HEK293 (cell line): ENCODE measurements around the gene OR7C1.
"Not testable (repeated sequence)": the region's sequence is repeated elsewhere in the genome, so short reads cannot be mapped to it uniquely, and the experiment has no call there.

Experiments used
- CTCF ChIA-PET: fragments of 350-600 bp; formaldehyde crosslinking; extraction: SDS; loops from one replicate; lab custom pipeline; 2021; ENCODE audit warnings: antibody characterized with exemption; lab: Yijun Ruan, JAX
- POLR2A ChIA-PET: fragments of 300-600 bp; formaldehyde crosslinking; extraction: SDS; loops from one replicate; lab custom pipeline; 2020; ENCODE audit warnings: antibody characterized with exemption, inconsistent platforms; lab: Yijun Ruan, JAX
- H3K27ac ChIP-seq: fragments of 200-500 bp; sonication (Bioruptor generic); 2 replicates; pipeline ENCODE4 v1.5.1; 2014; ENCODE audit warnings: low read depth, low read length, control low read depth, inconsistent platforms; ENCODE audit errors: extremely low read depth
- H3K36me3 ChIP-seq, 2 experiments: fragments of 200-500 bp in 1 of 2; sonication (Bioruptor generic) in 1 of 2; 1 replicate in 1 of 2; 2 replicates in 1 of 2; pipeline ENCODE4 v1.5.1; 2014 to 2017; ENCODE audit warnings: inconsistent platforms in 2 of 2, low read length in 2 of 2; ENCODE audit not compliant: control insufficient read depth in 2 of 2, insufficient read depth in 1 of 2
- H3K4me1 ChIP-seq: fragments of 200-500 bp; sonication (Bioruptor generic); 2 replicates; pipeline ENCODE4 v1.5.1; 2014; ENCODE audit warnings: mild to moderate bottlenecking, low read length, inconsistent platforms; ENCODE audit not compliant: control insufficient read depth, insufficient read depth
- H3K4me3 ChIP-seq: 2 replicates; pipeline ENCODE4 v1.5.1; 2011; ENCODE audit warnings: low read depth, mild to moderate bottlenecking, control low read depth, low read length, moderate library complexity
- H3K9me3 ChIP-seq: fragments of 200-500 bp; sonication (Bioruptor generic); 2 replicates; pipeline ENCODE4 v1.5.1; 2014; ENCODE audit warnings: low read depth, low read length, inconsistent platforms; ENCODE audit not compliant: control insufficient read depth, insufficient read depth
- AEBP2 ChIP-seq: fragments of 450-650 bp; formaldehyde crosslinking; IDR thresholded peaks from 2 replicates; pipeline ENCODE4 v1.5.1; 2016; ENCODE audit warnings: missing biosample characterization, missing genetic modification characterization, borderline replicate concordance
- BCL6B ChIP-seq: fragments of 450-650 bp; formaldehyde crosslinking; IDR thresholded peaks from 2 replicates; pipeline ENCODE4 v1.5.1; 2017; ENCODE audit warnings: missing biosample characterization, missing genetic modification characterization
- GLIS2 ChIP-seq: fragments of 450-650 bp; formaldehyde crosslinking; IDR thresholded peaks from 2 replicates; pipeline ENCODE4 v1.5.1; 2016; ENCODE audit warnings: missing biosample characterization, missing genetic modification characterization
- KLF10 ChIP-seq: fragments of 450-650 bp; IDR thresholded peaks from 2 replicates; pipeline ENCODE4 v1.5.1; 2018; ENCODE audit warnings: missing biosample characterization, mild to moderate bottlenecking, missing genetic modification characterization
- PRDM6 ChIP-seq: fragments of 450-650 bp; formaldehyde crosslinking; IDR thresholded peaks from 2 replicates; pipeline ENCODE4 v1.5.1; 2017; ENCODE audit warnings: missing biosample characterization, missing genetic modification characterization
- SP3 ChIP-seq: fragments of 450-650 bp; formaldehyde crosslinking; IDR thresholded peaks from 2 replicates; pipeline ENCODE4 v1.5.1; 2016; ENCODE audit warnings: missing biosample characterization, missing genetic modification characterization
- ZBTB21 ChIP-seq: fragments of 450-650 bp; formaldehyde crosslinking; IDR thresholded peaks from 2 replicates; pipeline ENCODE4 v1.5.1; 2017; ENCODE audit warnings: missing biosample characterization, missing genetic modification characterization
- ZNF133 ChIP-seq: fragments of 450-650 bp; formaldehyde crosslinking; IDR thresholded peaks from 2 replicates; pipeline ENCODE4 v1.5.1; 2016; ENCODE audit warnings: missing biosample characterization, missing genetic modification characterization
- ZNF140 ChIP-seq: fragments of 450-650 bp; formaldehyde crosslinking; IDR thresholded peaks from 2 replicates; pipeline ENCODE4 v1.5.1; 2016; ENCODE audit warnings: missing biosample characterization, missing genetic modification characterization
- ZNF146 ChIP-seq: fragments of 450-650 bp; formaldehyde crosslinking; IDR thresholded peaks from 2 replicates; pipeline ENCODE4 v1.5.1; 2016; ENCODE audit warnings: missing biosample characterization, missing genetic modification characterization
- ZNF18 ChIP-seq: fragments of 450-650 bp; formaldehyde crosslinking; IDR thresholded peaks from 2 replicates; pipeline ENCODE4 v1.5.1; 2016; ENCODE audit warnings: missing biosample characterization, missing genetic modification characterization
- ZNF2 ChIP-seq: fragments of 450-650 bp; formaldehyde crosslinking; IDR thresholded peaks from 2 replicates; pipeline ENCODE4 v1.5.1; 2016; ENCODE audit warnings: missing biosample characterization, missing genetic modification characterization
- ZNF223 ChIP-seq: fragments of 450-650 bp; formaldehyde crosslinking; IDR thresholded peaks from 2 replicates; pipeline ENCODE4 v1.5.1; 2016; ENCODE audit warnings: missing biosample characterization, missing genetic modification characterization
- ZNF239 ChIP-seq: fragments of 450-650 bp; formaldehyde crosslinking; IDR thresholded peaks from 2 replicates; pipeline ENCODE4 v1.5.1; 2016; ENCODE audit warnings: missing biosample characterization, missing genetic modification characterization
- ZNF302 ChIP-seq: fragments of 450-650 bp; formaldehyde crosslinking; IDR thresholded peaks from 2 replicates; pipeline ENCODE4 v1.5.1; 2016; ENCODE audit warnings: missing biosample characterization, missing genetic modification characterization, low read depth
- ZNF324 ChIP-seq: fragments of 450-650 bp; formaldehyde crosslinking; IDR thresholded peaks from 2 replicates; pipeline ENCODE4 v1.5.1; 2016; ENCODE audit warnings: missing biosample characterization, missing genetic modification characterization
- ZNF391 ChIP-seq: fragments of 450-650 bp; formaldehyde crosslinking; IDR thresholded peaks from 2 replicates; pipeline ENCODE4 v1.5.1; 2016; ENCODE audit warnings: low read depth, missing biosample characterization, missing genetic modification characterization, borderline replicate concordance
- ZNF433 ChIP-seq: fragments of 450-650 bp; formaldehyde crosslinking; IDR thresholded peaks from 2 replicates; pipeline ENCODE4 v1.5.1; 2016; ENCODE audit warnings: missing biosample characterization, missing genetic modification characterization, low read depth
- ZNF510 ChIP-seq: fragments of 450-650 bp; formaldehyde crosslinking; IDR thresholded peaks from 2 replicates; pipeline ENCODE4 v1.5.1; 2018; ENCODE audit warnings: mild to moderate bottlenecking, missing genetic modification characterization, missing biosample characterization; ENCODE audit not compliant: insufficient replicate concordance
- ZNF596 ChIP-seq: fragments of 450-650 bp; IDR thresholded peaks from 2 replicates; pipeline ENCODE4 v1.5.0; 2018; ENCODE audit warnings: missing biosample characterization, mild to moderate bottlenecking, missing genetic modification characterization, moderate library complexity
- ZNF791 ChIP-seq: fragments of 450-650 bp; formaldehyde crosslinking; IDR thresholded peaks from 2 replicates; pipeline ENCODE4 v1.5.1; 2016; ENCODE audit warnings: missing biosample characterization, missing genetic modification characterization
- ZNF837 ChIP-seq: fragments of 450-650 bp; formaldehyde crosslinking; IDR thresholded peaks from 2 replicates; pipeline ENCODE4 v1.5.1; 2016; ENCODE audit warnings: missing biosample characterization, missing genetic modification characterization
- TF ChIP-seq, protein P1 (sequence below): fragments of 450-650 bp; formaldehyde crosslinking; IDR thresholded peaks from 2 replicates; pipeline ENCODE4 v1.5.1; 2016; ENCODE audit warnings: missing biosample characterization, missing genetic modification characterization
- TF ChIP-seq, protein P2 (sequence below): fragments of 450-650 bp; formaldehyde crosslinking; IDR thresholded peaks from 2 replicates; pipeline ENCODE4 v1.5.1; 2016; ENCODE audit warnings: missing biosample characterization, missing genetic modification characterization
- TF ChIP-seq, protein P3 (sequence below): fragments of 450-650 bp; formaldehyde crosslinking; IDR thresholded peaks from 2 replicates; pipeline ENCODE4 v1.5.1; 2016; ENCODE audit warnings: missing biosample characterization, missing genetic modification characterization

Gene OR7C1

DNA sequence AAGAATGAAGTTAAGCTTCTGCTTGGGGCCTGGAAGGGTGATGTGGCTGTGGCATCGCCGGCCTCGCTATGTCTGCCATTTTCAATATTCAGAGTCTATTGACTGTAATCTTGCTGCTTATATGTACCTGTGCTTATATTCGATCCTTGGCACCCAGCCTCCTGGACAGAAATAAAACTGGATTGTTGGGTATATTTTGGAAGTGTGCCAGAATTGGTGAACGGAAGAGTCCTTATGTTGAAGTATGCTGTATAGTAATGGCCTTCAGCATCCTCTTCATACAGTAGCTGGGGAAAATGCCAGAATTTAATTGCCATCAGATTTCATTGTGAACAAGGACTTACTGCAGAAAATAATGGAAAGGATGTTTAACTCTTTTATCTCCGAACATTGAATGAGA, 42.7 kb downstream of the OR7C1 start:
- H3K27ac ChIP-seq, H3K4me1 ChIP-seq, H3K36me3 ChIP-seq, POLR2A ChIA-PET, H3K9me3 ChIP-seq, CTCF ChIA-PET, H3K4me3 ChIP-seq: not testable (repeated sequence)

GRCh38 chr19:14786421-14786851, 48.5 kb downstream of the OR7C1 start:
- Histone ChIP-seq H3K4me3 (no peak overlapping the region), H3K9me3 (no peaks in the 10 kb centered on the region), H3K4me1 (no peaks in the 10 kb centered on the region), H3K27ac (no peak overlapping the region), H3K36me3 (no peaks in the 10 kb centered on the region)
- ChIA-PET POLR2A (no interaction called here), CTCF (interaction anchor here (0.6 to 2.8 kb wide), 37 partner anchors 9 to 1985 kb away, joined by 3 to 19 read pairs (median 4); partner anchors contain the start of genes ADGRE2, NDUFB7 and OR7A17)
- TF ChIP-seq KLF10 (tag by site-specific recombination): no peak
- no peak for TF ChIP-seq ZNF596 (tag by site-specific recombination)
- no peak for TF ChIP-seq BCL6B (tag by site-specific recombination)
- no peak for TF ChIP-seq ZNF302 (tag by site-specific recombination)
- no peak for TF ChIP-seq ZNF510 (tag by site-specific recombination)
- no peak for TF ChIP-seq ZNF837
- no peak for TF ChIP-seq ZNF140 (tag by site-specific recombination)
- TF ChIP-seq ZNF324 (tag by site-specific recombination): no peak
- TF ChIP-seq ZNF133 (tag by site-specific recombination): no peak
- no peak for TF ChIP-seq ZNF433 (tag by site-specific recombination)
- no peak for TF ChIP-seq AEBP2 (tag by site-specific recombination)
- TF ChIP-seq, protein P1, sequence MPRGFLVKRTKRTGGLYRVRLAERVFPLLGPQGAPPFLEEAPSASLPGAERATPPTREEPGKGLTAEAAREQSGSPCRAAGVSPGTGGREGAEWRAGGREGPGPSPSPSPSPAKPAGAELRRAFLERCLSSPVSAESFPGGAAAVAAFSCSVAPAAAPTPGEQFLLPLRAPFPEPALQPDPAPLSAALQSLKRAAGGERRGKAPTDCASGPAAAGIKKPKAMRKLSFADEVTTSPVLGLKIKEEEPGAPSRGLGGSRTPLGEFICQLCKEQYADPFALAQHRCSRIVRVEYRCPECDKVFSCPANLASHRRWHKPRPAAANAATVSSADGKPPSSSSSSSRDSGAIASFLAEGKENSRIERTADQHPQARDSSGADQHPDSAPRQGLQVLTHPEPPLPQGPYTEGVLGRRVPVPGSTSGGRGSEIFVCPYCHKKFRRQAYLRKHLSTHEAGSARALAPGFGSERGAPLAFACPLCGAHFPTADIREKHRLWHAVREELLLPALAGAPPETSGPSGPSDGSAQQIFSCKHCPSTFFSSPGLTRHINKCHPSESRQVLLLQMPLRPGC (tag by site-specific recombination): no peak
- TF ChIP-seq ZNF223 (tag by site-specific recombination): no peak
- no peak for TF ChIP-seq GLIS2
- TF ChIP-seq ZNF18: no peak
- TF ChIP-seq, protein P2, sequence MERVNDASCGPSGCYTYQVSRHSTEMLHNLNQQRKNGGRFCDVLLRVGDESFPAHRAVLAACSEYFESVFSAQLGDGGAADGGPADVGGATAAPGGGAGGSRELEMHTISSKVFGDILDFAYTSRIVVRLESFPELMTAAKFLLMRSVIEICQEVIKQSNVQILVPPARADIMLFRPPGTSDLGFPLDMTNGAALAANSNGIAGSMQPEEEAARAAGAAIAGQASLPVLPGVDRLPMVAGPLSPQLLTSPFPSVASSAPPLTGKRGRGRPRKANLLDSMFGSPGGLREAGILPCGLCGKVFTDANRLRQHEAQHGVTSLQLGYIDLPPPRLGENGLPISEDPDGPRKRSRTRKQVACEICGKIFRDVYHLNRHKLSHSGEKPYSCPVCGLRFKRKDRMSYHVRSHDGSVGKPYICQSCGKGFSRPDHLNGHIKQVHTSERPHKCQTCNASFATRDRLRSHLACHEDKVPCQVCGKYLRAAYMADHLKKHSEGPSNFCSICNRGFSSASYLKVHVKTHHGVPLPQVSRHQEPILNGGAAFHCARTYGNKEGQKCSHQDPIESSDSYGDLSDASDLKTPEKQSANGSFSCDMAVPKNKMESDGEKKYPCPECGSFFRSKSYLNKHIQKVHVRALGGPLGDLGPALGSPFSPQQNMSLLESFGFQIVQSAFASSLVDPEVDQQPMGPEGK (tag by site-specific recombination): peak; percentile 43
- no peak for TF ChIP-seq ZNF791 (tag by site-specific recombination)
- TF ChIP-seq ZNF146 (tag by site-specific recombination): no peak
- TF ChIP-seq ZNF2: no peak
- TF ChIP-seq, protein P3, sequence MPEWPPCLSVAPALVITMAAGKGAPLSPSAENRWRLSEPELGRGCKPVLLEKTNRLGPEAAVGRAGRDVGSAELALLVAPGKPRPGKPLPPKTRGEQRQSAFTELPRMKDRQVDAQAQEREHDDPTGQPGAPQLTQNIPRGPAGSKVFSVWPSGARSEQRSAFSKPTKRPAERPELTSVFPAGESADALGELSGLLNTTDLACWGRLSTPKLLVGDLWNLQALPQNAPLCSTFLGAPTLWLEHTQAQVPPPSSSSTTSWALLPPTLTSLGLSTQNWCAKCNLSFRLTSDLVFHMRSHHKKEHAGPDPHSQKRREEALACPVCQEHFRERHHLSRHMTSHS (tag by site-specific recombination): no peak
- TF ChIP-seq ZNF391 (tag by site-specific recombination): no peak
- no peak for TF ChIP-seq PRDM6
- no peak for TF ChIP-seq ZBTB21 (tag by site-specific recombination)
- TF ChIP-seq SP3 (tag by site-specific recombination): no peak
- no peak for TF ChIP-seq ZNF239 (tag by site-specific recombination)
